Liver (tissue), 3 donors: ENCODE measurements around the gene UBXN1.

Source experiments
- EGR1 ChIP-seq, 2 donors: IDR thresholded peaks; 2 replicates each; pipeline ENCODE4 v1.6.1; 2016 to 2018; ENCODE audit warnings: antibody characterized with exemption in 2 of 2, low read depth in 2 of 2
- RAD21 ChIP-seq, 2 donors: IDR thresholded peaks; 2 replicates each; pipeline ENCODE4 v1.6.1; 2016; ENCODE audit warnings: antibody characterized with exemption in 2 of 2, mild to moderate bottlenecking in 2 of 2
- TF ChIP-seq, protein P1 (sequence below): fragments of 150-350 bp; IDR thresholded peaks from 2 replicates; pipeline ENCODE4 v1.5.1; 2017; ENCODE audit warnings: improper control_type of control experiment, low read depth, low read length; ENCODE audit not compliant: missing input control
- donor health status: healthy.
- donor health status: healthy.

DNA sequence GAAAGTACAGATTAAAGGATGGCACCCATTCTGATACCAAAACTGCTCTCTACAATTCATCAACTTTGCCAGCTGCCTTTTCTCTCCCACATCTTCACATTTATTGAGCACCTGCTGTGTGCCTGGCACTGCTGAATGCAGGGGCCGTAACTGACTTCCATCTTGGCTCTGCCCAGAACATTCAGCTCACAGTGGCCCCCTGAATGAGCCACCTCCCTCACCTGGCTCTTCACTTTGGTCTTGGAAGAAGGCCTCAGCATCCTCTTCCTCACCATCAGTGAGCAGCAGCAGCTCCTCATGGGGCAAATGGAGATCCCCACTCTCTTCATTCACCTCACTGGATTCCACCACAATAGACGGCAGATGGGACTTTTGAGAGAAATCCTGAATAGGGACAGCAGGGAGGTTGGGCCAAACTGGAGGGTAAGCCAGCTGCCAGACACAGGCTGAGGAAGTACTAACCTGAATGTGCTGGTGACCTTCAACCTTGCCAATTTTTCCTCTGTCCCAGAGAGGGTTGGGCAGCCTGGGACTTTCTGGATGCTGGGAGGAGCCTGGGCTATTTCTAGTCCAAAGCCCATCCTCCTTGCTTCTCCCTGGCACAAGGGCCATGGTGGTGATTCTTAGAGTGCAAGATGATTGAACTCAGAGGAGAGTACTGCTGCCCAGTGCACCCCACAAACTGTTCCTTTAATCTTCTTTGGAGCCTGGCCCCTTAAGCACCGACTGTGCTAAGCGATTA lies 9.3 kb downstream of the UBXN1 start:
- TF ChIP-seq, protein P1, sequence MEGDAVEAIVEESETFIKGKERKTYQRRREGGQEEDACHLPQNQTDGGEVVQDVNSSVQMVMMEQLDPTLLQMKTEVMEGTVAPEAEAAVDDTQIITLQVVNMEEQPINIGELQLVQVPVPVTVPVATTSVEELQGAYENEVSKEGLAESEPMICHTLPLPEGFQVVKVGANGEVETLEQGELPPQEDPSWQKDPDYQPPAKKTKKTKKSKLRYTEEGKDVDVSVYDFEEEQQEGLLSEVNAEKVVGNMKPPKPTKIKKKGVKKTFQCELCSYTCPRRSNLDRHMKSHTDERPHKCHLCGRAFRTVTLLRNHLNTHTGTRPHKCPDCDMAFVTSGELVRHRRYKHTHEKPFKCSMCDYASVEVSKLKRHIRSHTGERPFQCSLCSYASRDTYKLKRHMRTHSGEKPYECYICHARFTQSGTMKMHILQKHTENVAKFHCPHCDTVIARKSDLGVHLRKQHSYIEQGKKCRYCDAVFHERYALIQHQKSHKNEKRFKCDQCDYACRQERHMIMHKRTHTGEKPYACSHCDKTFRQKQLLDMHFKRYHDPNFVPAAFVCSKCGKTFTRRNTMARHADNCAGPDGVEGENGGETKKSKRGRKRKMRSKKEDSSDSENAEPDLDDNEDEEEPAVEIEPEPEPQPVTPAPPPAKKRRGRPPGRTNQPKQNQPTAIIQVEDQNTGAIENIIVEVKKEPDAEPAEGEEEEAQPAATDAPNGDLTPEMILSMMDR: no peak
- TF ChIP-seq EGR1 (IDR thresholded peaks at IDR 0.05; ENCODE audit: low read depth in 2 of 2) (no peak), RAD21 (IDR thresholded peaks at IDR 0.05) (no peak)
